Stimulated activated CD8-positive, alpha-beta memory T cell treated with anti-CD3 and anti-CD28 coated beads, Interleukin-7, amount 100 ng/mL, for 4 hours (primary cell): ENCODE measurements around the gene SLC30A7.
"Not testable (repeated sequence)": the region's sequence is repeated elsewhere in the genome, so short reads cannot be mapped to it uniquely, and the experiment has no call there.

Source experiments
- DNase-seq, 2 donors: peaks; one replicate each; pipeline ENCODE4 v3.0.0-alpha.2; 2020; ENCODE audit warnings: low read depth in 2 of 2

Gene SLC30A7

DNA sequence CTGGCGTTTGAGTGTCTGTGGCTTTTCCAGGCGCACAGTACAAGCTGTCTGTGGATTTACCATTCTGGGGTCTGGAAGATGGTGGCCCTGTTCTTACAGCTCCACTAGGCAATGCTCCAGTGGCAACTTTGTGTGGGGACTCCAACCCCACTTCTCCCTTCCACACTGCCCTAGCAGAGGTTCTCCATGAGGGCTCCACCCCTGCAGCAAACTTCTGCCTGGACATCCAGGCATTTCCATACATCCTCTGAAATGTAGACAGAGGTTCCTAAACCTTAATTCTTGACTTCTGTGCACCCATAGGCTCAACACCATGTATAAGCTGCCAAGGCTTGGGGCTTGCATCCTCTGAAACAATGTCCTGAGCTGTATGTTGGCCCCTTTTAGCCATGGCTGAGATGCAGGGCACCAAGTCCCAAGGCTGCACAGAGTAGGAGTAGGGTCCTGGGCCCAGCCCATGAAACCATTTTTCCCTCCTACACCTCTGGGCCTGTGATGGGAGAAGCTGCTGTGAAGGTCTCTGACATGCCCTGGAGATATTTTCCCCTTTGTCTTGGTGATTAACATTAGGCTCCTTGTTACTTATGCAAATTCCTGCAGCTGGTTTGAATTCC is 5.9 kb upstream of the SLC30A7 start:
- not testable (repeated sequence) for DNase-seq

DNA sequence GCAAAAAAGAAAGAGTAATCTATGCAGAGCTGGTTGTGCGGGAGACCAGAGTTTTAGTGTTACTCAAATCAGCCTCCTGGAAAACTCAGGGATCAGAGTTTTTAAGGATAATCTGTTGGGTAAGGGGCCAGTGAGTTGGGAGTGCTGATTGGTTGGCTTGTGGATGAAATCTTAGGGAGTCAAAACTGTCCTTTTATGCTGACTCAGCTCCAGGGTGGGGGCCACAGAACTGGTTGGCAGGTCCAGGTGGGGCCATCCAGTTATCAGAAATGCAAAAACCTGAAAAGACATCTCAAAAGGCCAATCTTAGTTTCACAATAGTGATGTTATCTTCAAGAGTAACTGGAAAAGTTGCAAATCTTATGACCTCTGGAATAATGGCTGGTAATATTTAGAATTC is 4.5 kb upstream of the SLC30A7 start:
- no peak for DNase-seq

- DNase-seq: no peak
Measured at GRCh38 chr1:100892554-100892953, 3.3 kb upstream of the SLC30A7 start.

GRCh38 chr1:100893718-100894117 is 2.2 kb upstream of the SLC30A7 start:
- no peak for DNase-seq

DNA sequence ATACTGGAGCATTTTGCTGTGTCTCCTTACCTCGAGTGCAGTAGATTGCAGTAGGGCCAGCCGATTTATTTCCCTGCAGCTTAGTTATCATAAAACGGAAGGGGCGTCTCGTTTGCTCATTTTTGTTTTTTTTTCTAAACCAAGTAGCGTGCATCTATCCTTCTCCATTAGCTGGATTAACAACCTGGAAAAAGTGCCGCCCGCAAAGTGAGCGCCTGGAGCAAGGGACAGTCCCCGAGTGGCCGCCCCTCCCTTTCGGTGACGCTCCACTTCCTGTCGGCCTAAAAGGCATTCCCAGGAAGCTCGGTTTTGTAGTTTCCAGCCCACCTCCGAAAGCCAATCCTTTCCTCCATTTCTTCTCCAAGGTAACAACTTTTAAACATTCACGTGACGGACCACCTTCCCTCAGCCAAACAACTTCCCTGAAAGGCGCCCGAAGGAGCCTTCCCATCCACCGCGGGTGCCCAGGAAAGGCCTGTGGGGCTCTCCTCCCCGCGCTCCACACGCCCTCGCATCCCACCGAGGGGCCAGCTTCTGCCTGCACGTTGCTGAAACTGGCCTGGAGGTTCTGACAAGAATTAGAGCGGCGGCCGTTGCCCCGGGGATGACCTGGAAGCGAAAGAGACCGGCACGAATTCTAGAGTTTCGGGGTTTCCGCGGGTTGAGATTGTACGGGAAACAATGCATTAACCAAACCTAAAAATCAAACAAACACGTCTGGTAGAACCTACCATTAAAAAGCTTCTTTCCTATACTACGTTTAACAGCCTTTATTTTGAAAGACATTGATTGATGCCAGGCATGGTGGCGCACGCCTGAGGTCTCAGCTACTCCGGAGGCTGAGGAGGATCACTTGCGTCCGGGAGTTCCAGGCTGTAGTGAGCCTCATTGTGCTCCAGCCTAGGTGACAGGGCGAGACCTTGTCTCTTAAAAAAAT is 1.0 kb upstream of the SLC30A7 start, which contains the start of gene EXTL2:
TSS of gene EXTL2 (minus strand) at position 240 of the 937 bp plus-strand sequence. CDS start 6,085 bp downstream, outside the sequence.
- DNase-seq: peak; percentile 42 to 51

GRCh38 chr1:100896481-100896982 is 642 bp downstream of the SLC30A7 start:
- peak; percentile 27 to 47 for DNase-seq

DNA sequence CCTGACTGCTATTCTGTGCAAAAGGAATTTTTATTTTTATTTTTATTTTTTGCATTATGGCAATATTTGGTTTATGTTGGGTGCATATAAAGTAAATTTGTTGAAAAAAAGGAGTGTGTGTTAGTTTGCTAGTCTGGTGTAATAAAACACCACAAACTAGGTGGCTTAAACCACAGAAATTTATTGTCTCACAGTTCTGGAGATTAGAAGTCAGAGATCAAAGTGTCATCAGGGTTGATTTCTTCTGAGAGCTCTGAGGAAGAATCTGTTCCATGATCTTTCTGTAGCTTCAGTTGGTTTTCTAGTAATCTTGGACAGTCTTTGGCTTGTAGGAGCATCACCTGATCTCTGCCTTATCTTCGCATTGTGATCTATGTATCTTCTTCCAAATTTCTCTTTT is 6.5 kb downstream of the SLC30A7 start:
- no peak for DNase-seq

GRCh38 chr1:100903777-100904176 is 7.9 kb downstream of the SLC30A7 start:
- DNase-seq: no peak

DNA sequence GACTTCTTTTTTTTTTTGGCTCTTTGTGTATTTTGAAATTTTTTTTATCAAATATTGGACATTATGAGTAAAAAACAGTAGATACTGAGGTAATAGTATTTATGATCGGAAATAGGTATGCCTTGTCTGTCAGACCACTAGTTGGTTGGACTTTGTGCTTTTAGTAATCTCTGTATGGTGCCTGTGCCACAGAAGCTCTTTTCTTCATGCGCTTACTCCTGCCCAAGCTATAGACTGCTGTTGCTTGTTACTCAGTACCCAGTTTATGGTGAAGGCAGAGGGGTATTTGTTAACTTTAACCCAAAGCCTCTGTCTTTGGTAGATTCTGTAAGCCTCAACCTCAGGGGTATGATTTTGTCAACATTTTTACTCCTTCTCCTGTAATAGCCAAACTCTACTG is 8.6 kb downstream of the SLC30A7 start:
- no peak for DNase-seq

DNA sequence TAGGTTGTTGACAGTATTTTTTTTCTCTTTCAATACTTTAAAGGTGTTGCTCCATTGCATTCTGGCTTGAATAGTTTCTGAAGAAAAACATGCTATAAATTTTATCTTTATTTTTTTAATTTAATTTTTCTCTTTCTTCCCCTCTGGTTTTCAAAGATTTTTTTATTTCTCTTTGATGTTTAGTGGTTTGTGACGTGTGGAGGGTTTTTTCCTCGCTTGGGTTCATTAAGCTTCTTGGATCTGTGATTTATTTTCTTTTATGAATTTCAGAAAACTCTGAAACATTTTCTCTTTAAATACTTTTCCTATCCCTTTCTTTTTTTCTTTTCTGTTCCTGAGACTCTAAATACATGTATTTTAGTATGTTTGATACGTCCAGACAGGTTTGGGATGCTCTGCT is 9.3 kb downstream of the SLC30A7 start:
- no peak for DNase-seq

GRCh38 chr1:100907887-100908286 is 12.0 kb downstream of the SLC30A7 start:
- no peak for DNase-seq

DNA sequence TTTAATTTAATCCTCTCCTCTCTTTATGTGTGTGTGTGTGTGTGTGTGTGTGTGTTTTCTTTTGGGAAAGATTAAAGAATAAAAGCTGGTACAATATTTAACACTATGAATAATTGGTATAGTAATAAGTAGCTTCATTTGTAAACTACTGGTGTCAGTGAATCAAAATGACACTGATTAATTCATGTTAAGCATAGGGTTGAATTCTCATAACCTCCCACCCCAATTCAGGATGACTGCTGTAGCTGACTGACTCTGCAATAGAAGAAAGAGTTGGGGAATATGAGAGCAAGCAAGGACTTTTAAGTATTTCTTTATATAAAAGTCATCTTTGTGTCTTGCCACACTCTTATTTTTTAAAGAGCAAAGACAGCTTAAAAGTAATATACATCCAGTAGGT is 13.1 kb downstream of the SLC30A7 start:
- no peak for DNase-seq

GRCh38 chr1:100912019-100912418 is 16.1 kb downstream of the SLC30A7 start:
- no peak for DNase-seq

DNA sequence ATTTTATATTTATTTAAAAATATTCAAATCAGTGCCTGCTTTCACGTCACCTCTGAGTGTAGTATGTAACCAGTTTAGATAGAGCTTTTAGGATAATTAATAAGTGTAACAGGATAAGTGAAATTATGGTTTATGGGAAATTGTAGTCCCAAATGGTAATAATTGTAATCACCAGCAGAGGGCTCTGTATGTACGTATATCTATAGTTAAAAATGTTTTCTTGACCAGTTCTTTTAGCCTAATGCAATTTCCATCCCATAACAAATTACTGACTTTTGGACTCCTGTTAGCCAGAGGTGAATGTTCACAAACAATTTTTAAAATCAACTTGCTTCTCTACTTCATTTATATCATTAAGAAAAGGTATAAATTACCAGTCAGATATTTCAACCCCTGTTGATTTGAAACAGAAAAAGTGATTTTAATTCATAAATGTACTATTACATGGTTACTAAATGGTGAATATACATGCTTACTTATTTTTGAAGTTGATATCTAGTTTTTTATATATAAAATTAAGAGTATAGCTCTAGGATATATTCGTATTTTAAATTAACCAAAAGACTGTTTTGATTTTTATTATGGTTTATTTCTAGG is 25.3 kb downstream of the SLC30A7 start:
- DNase-seq: no peak

DNA sequence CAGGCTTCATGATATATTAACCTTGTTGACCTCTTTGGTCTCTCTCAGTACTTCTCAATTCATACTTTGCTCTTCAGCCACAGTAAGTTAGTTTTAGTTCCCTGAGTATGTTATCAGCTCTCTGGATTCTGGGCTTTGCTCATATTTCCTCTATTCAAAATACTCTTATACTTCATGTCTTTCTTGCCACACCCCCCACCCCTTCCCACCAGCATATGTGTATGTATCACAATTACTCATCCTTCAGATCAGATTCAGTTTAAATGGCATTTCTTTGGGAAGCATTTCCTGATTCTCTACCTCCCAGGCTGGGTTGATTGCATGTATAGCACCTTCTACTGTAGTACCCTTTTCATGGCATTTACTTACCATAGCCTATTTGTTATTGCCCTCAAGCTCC is 28.3 kb downstream of the SLC30A7 start:
- DNase-seq: peak; percentile 8 to 13

- DNase-seq: no peak
Measured at GRCh38 chr1:100924991-100925390, 29.1 kb downstream of the SLC30A7 start.

DNA sequence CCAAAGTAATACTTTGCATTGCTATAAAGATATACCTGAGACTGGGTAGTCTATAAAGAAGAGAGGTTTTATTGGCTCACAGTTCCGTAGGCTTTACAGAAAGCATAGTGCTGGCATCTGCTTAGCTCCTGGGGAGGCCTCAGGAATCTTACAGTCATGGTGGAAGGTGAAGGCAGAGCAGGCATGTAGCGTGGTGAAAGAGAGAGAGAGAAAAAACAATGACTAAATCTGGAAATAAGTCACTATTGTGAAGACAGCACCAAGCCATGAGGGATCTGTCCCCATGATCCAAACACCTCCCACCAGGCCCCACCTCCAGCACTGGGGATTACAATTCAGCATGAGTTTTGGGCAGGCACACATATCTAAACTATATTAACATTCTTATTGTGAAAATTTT is 30.4 kb downstream of the SLC30A7 start:
- no peak for DNase-seq

DNA sequence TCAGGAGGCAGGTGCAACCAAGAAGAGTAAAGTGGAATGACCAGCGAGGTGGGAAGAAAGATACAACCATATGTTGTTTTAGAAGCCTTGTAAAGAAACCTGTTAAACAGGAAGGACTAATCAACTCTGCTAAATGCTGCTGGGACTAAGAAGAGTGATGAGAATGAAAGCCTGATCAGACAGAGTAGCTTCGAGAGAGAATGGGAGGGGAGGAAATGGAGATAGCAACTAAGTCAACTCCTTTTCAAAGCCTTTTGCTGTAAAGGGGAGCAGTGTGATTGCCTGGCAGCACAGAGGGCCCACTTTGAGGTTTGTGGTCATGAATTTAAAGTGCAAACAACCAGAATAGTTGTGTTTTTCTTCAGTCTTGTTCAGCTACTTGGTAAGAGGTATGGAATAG is 31.4 kb downstream of the SLC30A7 start:
- DNase-seq: peak; percentile 21 to 33

DNA sequence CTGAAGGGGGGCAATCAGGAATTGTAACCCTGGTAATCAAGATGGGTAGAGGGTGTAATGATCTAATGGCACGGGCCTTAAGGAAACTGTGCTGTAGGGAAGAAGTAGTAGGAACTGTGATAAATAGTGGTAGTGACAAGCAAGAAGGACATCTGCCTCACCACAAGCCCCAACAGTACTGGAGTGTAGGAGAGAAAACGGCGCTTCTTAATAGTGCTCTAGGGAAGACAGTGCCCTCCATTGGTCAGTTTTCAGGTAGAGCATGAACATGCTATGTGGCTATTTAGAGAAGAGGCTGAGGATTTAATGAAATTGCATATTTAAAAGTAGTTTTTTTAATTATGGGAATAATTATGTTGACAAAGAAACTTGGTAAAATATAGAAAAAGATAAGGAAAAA is 32.2 kb downstream of the SLC30A7 start:
- no peak for DNase-seq

DNA sequence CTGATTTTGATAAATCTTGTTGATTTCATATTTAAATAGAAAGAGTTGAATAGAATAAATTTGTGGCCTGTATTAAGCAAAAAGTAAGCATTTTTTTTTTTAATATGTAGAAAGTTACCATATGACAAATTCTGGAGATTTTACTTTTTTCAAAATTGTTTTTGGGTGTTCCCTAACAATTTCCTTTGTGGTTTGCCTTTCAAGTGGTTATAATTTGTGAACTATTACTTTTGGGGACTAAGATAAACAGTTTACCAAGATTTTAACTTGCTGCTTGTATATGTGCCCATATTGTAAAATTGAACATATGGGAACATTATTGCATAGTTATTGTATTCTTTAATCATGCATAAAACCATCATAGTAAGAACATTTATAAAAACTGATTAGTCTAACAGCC is 34.6 kb downstream of the SLC30A7 start:
- DNase-seq: no peak

- DNase-seq: no peak
Measured at GRCh38 chr1:100931716-100932115, 35.8 kb downstream of the SLC30A7 start.

DNA sequence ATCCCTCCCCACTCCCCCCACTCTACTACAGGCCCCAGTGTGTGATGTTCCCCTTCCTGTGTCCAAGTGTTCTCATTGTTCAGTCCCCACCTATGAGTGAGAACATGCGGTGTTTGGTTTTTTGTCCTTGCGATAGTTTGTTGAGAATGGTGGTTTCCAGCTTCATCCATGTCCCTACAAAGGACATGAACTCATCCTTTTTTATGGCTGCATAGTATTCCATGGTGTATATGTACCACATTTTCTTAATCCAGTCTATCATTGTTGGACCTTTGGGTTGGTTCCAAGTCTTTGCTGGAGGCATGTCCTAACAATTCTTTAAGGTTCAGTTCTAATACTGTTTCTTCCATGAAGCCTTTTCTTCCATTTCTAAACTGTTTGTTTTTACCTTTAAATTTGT is 37.7 kb downstream of the SLC30A7 start:
- DNase-seq: not testable (repeated sequence)
